Endothelial cell of umbilical vein (primary cell): Measurements from ENCODE around the gene ITPR2.

ENCODE experiments used
- EZH2 ChIP-seq: IDR thresholded peaks from 2 replicates; pipeline ENCODE4 v1.6.1; 2012; ENCODE audit warnings: borderline replicate concordance, low read depth, mild to moderate bottlenecking, moderate library complexity, low read length, inconsistent platforms; ENCODE audit not compliant: severe bottlenecking
- FOS ChIP-seq: IDR thresholded peaks from 2 replicates; pipeline ENCODE4 v1.6.1; 2011; ENCODE audit warnings: mild to moderate bottlenecking, low read length, moderate library complexity, borderline replicate concordance; ENCODE audit not compliant: insufficient read depth
- MYC ChIP-seq: IDR thresholded peaks from one replicate; pipeline ENCODE4 v1.6.1; 2011; ENCODE audit warnings: mild to moderate bottlenecking, low read depth, low read length
- POLR2A ChIP-seq: IDR thresholded peaks from 2 replicates; pipeline ENCODE4 v1.6.1; 2012; ENCODE audit warnings: low read depth, mild to moderate bottlenecking, control low read depth, low read length
- POLR2AphosphoS5 ChIP-seq: IDR thresholded peaks from 2 replicates; pipeline ENCODE4 v1.6.1; 2012; ENCODE audit warnings: low read depth, mild to moderate bottlenecking, control low read depth, low read length, moderate library complexity; ENCODE audit not compliant: insufficient read depth
- TF ChIP-seq, protein P1 (sequence below), 2 donors: IDR thresholded peaks; 1 replicate in 1 of 2; 2 replicates in 1 of 2; pipeline ENCODE4 v1.5.1; 2011; ENCODE audit warnings: low read length in 2 of 2, mild to moderate bottlenecking in 2 of 2, moderate library complexity in 2 of 2, control low read depth in 1 of 2, inconsistent platforms in 1 of 2, low read depth in 1 of 2; ENCODE audit not compliant: insufficient read depth in 1 of 2; ENCODE audit errors: extremely low read depth in 1 of 2
- TF ChIP-seq, protein P2 (sequence below): IDR thresholded peaks from 2 replicates; pipeline ENCODE4 v1.6.1; 2011; ENCODE audit not compliant: insufficient read depth, insufficient read length

DNA sequence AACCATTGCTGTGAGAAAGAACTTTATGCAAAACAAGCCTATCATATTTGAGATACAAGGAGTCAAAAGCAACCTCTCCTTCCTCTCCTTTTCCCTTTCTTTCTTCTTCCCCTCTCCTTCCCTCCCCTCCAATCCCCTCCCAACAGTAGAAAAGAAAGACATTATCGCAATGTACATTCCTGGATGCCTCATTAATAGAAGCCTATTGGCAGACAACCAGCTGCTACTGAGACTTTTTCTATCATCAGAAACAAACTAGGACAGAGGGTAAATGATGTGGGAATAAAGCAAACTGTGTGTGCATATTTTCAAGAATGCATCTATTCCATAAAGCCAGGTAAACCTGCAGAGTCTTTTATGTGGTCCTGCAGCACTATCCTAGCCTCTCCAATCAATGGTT is 237.2 kb downstream of the ITPR2 start:
- TF ChIP-seq POLR2AphosphoS5, result no peak
- no peak for TF ChIP-seq POLR2A
- TF ChIP-seq, protein P1, sequence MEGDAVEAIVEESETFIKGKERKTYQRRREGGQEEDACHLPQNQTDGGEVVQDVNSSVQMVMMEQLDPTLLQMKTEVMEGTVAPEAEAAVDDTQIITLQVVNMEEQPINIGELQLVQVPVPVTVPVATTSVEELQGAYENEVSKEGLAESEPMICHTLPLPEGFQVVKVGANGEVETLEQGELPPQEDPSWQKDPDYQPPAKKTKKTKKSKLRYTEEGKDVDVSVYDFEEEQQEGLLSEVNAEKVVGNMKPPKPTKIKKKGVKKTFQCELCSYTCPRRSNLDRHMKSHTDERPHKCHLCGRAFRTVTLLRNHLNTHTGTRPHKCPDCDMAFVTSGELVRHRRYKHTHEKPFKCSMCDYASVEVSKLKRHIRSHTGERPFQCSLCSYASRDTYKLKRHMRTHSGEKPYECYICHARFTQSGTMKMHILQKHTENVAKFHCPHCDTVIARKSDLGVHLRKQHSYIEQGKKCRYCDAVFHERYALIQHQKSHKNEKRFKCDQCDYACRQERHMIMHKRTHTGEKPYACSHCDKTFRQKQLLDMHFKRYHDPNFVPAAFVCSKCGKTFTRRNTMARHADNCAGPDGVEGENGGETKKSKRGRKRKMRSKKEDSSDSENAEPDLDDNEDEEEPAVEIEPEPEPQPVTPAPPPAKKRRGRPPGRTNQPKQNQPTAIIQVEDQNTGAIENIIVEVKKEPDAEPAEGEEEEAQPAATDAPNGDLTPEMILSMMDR (IDR thresholded peaks at IDR 0.05; ENCODE audit: extremely low read depth in 1 of 2, insufficient read depth in 1 of 2, low read depth in 1 of 2, low read length in 2 of 2), result no peak
- no peak for TF ChIP-seq EZH2
- TF ChIP-seq MYC, result no peak
- TF ChIP-seq, protein P2, sequence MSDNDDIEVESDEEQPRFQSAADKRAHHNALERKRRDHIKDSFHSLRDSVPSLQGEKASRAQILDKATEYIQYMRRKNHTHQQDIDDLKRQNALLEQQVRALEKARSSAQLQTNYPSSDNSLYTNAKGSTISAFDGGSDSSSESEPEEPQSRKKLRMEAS, result no peak
- TF ChIP-seq FOS, result no peak
